Skeletal muscle tissue (tissue), 4 donors: ENCODE measurements around the gene GOLGA7B. TPM values are rescaled to one million over a fixed set of nuclear protein-coding genes. Genes with fewer than 3 reads are reported as not detected.
"Not testable (repeated sequence)": the region's sequence is repeated elsewhere in the genome, so short reads cannot be mapped to it uniquely, and the experiment has no call there.

Source experiments
- H3K27ac ChIP-seq: one replicate; pipeline ENCODE4 v1.7.0; 2013; ENCODE audit warnings: mild to moderate bottlenecking, low read depth, low read length, inconsistent platforms
- H3K27me3 ChIP-seq, 3 donors: one replicate each; pipeline ENCODE4 v1.7.0; 2013; ENCODE audit warnings: low read length in 3 of 3; ENCODE audit not compliant: control insufficient read depth in 3 of 3, insufficient read depth in 3 of 3
- H3K36me3 ChIP-seq, 3 donors: one replicate each; pipeline ENCODE4 v1.7.0; 2013; ENCODE audit warnings: low read length in 3 of 3; ENCODE audit not compliant: control insufficient read depth in 3 of 3, insufficient read depth in 3 of 3
- H3K4me1 ChIP-seq, 3 donors: one replicate each; pipeline ENCODE4 v1.7.0; 2013; ENCODE audit warnings: low read length in 3 of 3, mild to moderate bottlenecking in 3 of 3; ENCODE audit not compliant: control insufficient read depth in 3 of 3, insufficient read depth in 3 of 3
- H3K4me3 ChIP-seq, 3 donors: one replicate each; pipeline ENCODE4 v1.7.0; 2013; ENCODE audit warnings: low read length in 3 of 3
- H3K9ac ChIP-seq, 3 donors: one replicate each; pipeline ENCODE4 v1.7.0; 2013; ENCODE audit warnings: low read length in 3 of 3, mild to moderate bottlenecking in 3 of 3, moderate library complexity in 2 of 3, low read depth in 1 of 3
- H3K9me3 ChIP-seq, 3 donors: one replicate each; pipeline ENCODE4 v1.7.0; 2013; ENCODE audit warnings: low read length in 3 of 3; ENCODE audit not compliant: control insufficient read depth in 3 of 3
- total RNA-seq: library from RNA; depleted of rRNA; stranded (reverse); fragments of >200 nt; gene quantifications from one replicate; pipeline ENCODE4 v1.2.3, GENCODE V29; 2014
- donor health status: Osteomylitis.

GOLGA7B gene
- total RNA-seq, 1 donor from 2014 or later: not detected

- Histone ChIP-seq H3K4me3 (no peak overlapping the region), H3K4me1 (peaks cover 0 to 58% (median 20%) of the 10 kb centered on the region in 3 donors), H3K27me3 (peaks cover 0 to 8% (median 6%) of the 10 kb centered on the region in 3 donors), H3K9ac (no peak overlapping the region), H3K9me3 (no peaks in the 10 kb centered on the region), H3K27ac (no peak overlapping the region), H3K36me3 (no peaks in the 10 kb centered on the region)
Observed at GRCh38 chr10:97828721-97829120, 20.9 kb upstream of the GOLGA7B start.

- Histone ChIP-seq H3K36me3 (no peaks in the 10 kb centered on the region), H3K9ac (no peak overlapping the region), H3K4me1 (peaks cover 0 to 45% (median 10%) of the 10 kb centered on the region in 3 donors), H3K4me3 (no peak overlapping the region), H3K27me3 (peaks cover 0 to 8% (median 6%) of the 10 kb centered on the region in 3 donors), H3K9me3 (no peaks in the 10 kb centered on the region), H3K27ac (no peak overlapping the region)
Observed at GRCh38 chr10:97830064-97830463, 19.6 kb upstream of the GOLGA7B start.

GRCh38 chr10:97831259-97831658, 18.4 kb upstream of the GOLGA7B start:
- H3K27ac ChIP-seq: no peak overlapping the region
- no peak overlapping the region for H3K4me3 ChIP-seq
- H3K9me3 ChIP-seq: no peaks in the 10 kb centered on the region
- H3K4me1 ChIP-seq: peaks cover 0 to 34% (median 6%) of the 10 kb centered on the region in 3 donors
- H3K9ac ChIP-seq: no peak overlapping the region
- H3K36me3 ChIP-seq: no peaks in the 10 kb centered on the region
- peaks cover 0 to 8% (median 6%) of the 10 kb centered on the region in 3 donors for H3K27me3 ChIP-seq

GRCh38 chr10:97836446-97836845, 13.2 kb upstream of the GOLGA7B start:
- H3K9ac ChIP-seq: no peak overlapping the region
- H3K9me3 ChIP-seq: no peaks in the 10 kb centered on the region
- H3K27ac ChIP-seq: no peak overlapping the region
- H3K36me3 ChIP-seq: no peaks in the 10 kb centered on the region
- peaks cover 8 to 15% (median 13%) of the 10 kb centered on the region in 3 donors for H3K4me1 ChIP-seq
- H3K4me3 ChIP-seq: no peak overlapping the region
- H3K27me3 ChIP-seq: peaks cover 0 to 6% (median 4%) of the 10 kb centered on the region in 3 donors

GRCh38 chr10:97838091-97838490, 11.6 kb upstream of the GOLGA7B start:
- Histone ChIP-seq H3K4me1 (peaks cover 8 to 15% (median 13%) of the 10 kb centered on the region in 3 donors), H3K4me3 (no peak overlapping the region), H3K9me3 (no peaks in the 10 kb centered on the region), H3K36me3 (no peaks in the 10 kb centered on the region), H3K27me3 (no peaks in the 10 kb centered on the region), H3K9ac (no peak overlapping the region), H3K27ac (no peak overlapping the region)

- not testable (repeated sequence) for H3K27me3 ChIP-seq, H3K9me3 ChIP-seq, H3K9ac ChIP-seq, H3K36me3 ChIP-seq, H3K4me3 ChIP-seq
- Histone ChIP-seq H3K4me1 (peaks cover 8 to 15% (median 13%) of the 10 kb centered on the region in 3 donors), H3K27ac (peak overlapping the region; percentile 93)
Observed at GRCh38 chr10:97841166-97841565, 8.5 kb upstream of the GOLGA7B start.

GRCh38 chr10:97842114-97842513, 7.5 kb upstream of the GOLGA7B start:
- not testable (repeated sequence) for H3K27me3 ChIP-seq, H3K9me3 ChIP-seq, H3K4me3 ChIP-seq, H3K36me3 ChIP-seq, H3K27ac ChIP-seq, H3K9ac ChIP-seq
- peaks cover 8 to 15% (median 13%) of the 10 kb centered on the region in 3 donors for H3K4me1 ChIP-seq

GRCh38 chr10:97842656-97843280, 6.9 kb upstream of the GOLGA7B start:
- no peaks in the 10 kb centered on the region for H3K36me3 ChIP-seq
- H3K9me3 ChIP-seq: no peaks in the 10 kb centered on the region
- H3K27me3 ChIP-seq: no peaks in the 10 kb centered on the region
- H3K9ac ChIP-seq: no peak overlapping the region
- H3K4me1 ChIP-seq: peaks cover 8 to 15% (median 13%) of the 10 kb centered on the region in 3 donors
- no peak overlapping the region for H3K27ac ChIP-seq
- no peak overlapping the region for H3K4me3 ChIP-seq

GRCh38 chr10:97843281-97843671, 6.4 kb upstream of the GOLGA7B start:
- Histone ChIP-seq H3K9me3 (no peaks in the 10 kb centered on the region), H3K4me1 (peaks cover 8 to 15% (median 13%) of the 10 kb centered on the region in 3 donors), H3K9ac (no peak overlapping the region), H3K4me3 (no peak overlapping the region), H3K36me3 (no peaks in the 10 kb centered on the region), H3K27ac (no peak overlapping the region), H3K27me3 (no peaks in the 10 kb centered on the region)

- H3K27me3 ChIP-seq, H3K9ac ChIP-seq, H3K36me3 ChIP-seq, H3K9me3 ChIP-seq, H3K27ac ChIP-seq, H3K4me3 ChIP-seq: not testable (repeated sequence)
- H3K4me1 ChIP-seq: peaks cover 8 to 15% (median 13%) of the 10 kb centered on the region in 3 donors
Observed at GRCh38 chr10:97843972-97844371, 5.7 kb upstream of the GOLGA7B start.
